ENCODE results near the gene ESD.
"Not testable (repeated sequence)": the region's sequence is repeated elsewhere in the genome, so short reads cannot be mapped to it uniquely, and the experiment has no call there.

DNA sequence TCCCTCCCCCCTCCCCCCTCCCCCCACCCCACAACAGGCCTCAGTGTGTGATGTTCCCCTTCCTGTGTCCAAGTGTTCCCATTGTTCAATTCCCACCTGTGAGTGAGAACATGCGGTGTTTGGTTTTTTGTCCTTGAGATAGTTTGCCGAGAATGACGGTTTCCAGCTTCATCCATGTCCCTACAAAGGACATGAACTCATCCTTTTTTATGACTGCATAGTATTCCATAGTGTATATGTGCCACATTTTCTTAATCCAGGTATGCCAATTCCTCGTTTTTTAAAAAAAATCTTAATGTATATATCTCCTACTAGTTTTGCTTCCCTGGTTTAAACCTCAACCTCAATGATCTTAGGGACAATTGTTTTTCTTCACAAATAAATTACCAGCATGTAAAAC is 27.0 kb downstream of the ESD start:
- TF ChIP-seq, protein P1, sequence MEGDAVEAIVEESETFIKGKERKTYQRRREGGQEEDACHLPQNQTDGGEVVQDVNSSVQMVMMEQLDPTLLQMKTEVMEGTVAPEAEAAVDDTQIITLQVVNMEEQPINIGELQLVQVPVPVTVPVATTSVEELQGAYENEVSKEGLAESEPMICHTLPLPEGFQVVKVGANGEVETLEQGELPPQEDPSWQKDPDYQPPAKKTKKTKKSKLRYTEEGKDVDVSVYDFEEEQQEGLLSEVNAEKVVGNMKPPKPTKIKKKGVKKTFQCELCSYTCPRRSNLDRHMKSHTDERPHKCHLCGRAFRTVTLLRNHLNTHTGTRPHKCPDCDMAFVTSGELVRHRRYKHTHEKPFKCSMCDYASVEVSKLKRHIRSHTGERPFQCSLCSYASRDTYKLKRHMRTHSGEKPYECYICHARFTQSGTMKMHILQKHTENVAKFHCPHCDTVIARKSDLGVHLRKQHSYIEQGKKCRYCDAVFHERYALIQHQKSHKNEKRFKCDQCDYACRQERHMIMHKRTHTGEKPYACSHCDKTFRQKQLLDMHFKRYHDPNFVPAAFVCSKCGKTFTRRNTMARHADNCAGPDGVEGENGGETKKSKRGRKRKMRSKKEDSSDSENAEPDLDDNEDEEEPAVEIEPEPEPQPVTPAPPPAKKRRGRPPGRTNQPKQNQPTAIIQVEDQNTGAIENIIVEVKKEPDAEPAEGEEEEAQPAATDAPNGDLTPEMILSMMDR (conservative IDR thresholded peaks at IDR 0.05; ENCODE audit: low read depth, low read length), result not testable (repeated sequence)
- TF ChIP-seq EZH2 (IDR thresholded peaks at IDR 0.05; ENCODE audit: low read length, unreplicated experiment); EZH2phosphoT487 (IDR thresholded peaks at IDR 0.05; ENCODE audit: borderline replicate concordance, low read length): not testable (repeated sequence)
